ENCODE results near the gene CCDC171. TPM values are rescaled to one million over a fixed set of nuclear protein-coding genes. Genes with fewer than 3 reads are reported as not detected.

CCDC171 gene
- polyA plus RNA-seq, 3 donors: 0.08 to 0.17 (median 0.10) TPM

- H3K27me3 ChIP-seq (ENCODE audit: control insufficient read depth in 2 of 2, insufficient read depth in 2 of 2, low read length in 2 of 2): no peaks in the 10 kb centered on the region
- H3K79me2 ChIP-seq (ENCODE audit: insufficient read depth, low read length): no peaks in the 10 kb centered on the region
- Mint-ChIP-seq H3K27me3 (ENCODE audit: low read depth in 3 of 3) (peaks cover 0 to 2% (median 0%) of the 10 kb centered on the region in 3 donors), H3K36me3 (no peaks in the 10 kb centered on the region), H3K4me1 (no peaks in the 10 kb centered on the region), H3K9me3 (peaks cover 0 to 3% (median 2%) of the 10 kb centered on the region in 7 donors), H3K4me3 (no peak overlapping the region), H3K27ac (no peak overlapping the region)
- no peaks in the 10 kb centered on the region for H3K36me3 ChIP-seq (replicated peaks in 1 of 2; ENCODE audit: control insufficient read depth in 1 of 2, insufficient read depth in 2 of 2, low read length in 2 of 2)
- DNase-seq: no peak
- no peak overlapping the region for H3K9ac ChIP-seq (ENCODE audit: insufficient read depth, low read length, poor library complexity, severe bottlenecking)
- H3K4me3 ChIP-seq (replicated peaks in 1 of 3; ENCODE audit: low read depth in 2 of 3, low read length in 3 of 3): no peak overlapping the region
- intact Hi-C loops (cut with micrococcal nuclease): no loop called here
- no peak overlapping the region for H2AFZ ChIP-seq (ENCODE audit: insufficient read depth, low read depth, low read length, poor library complexity, severe bottlenecking)
- H4K20me1 ChIP-seq (ENCODE audit: insufficient read depth, low read length): no peaks in the 10 kb centered on the region
- no peak overlapping the region for H3K4me2 ChIP-seq (replicated peaks; ENCODE audit: extremely low read depth, low read length, poor library complexity, severe bottlenecking)
- H3K27ac ChIP-seq (ENCODE audit: low read depth in 1 of 2, low read length in 2 of 2): no peak overlapping the region
- H3K4me1 ChIP-seq (ENCODE audit: control insufficient read depth in 1 of 2, insufficient read depth in 2 of 2, low read length in 2 of 2): no peaks in the 10 kb centered on the region
- H3K9me3 ChIP-seq (replicated peaks in 1 of 2; ENCODE audit: control insufficient read depth in 1 of 2, insufficient read depth in 1 of 2, low read length in 2 of 2): no peaks in the 10 kb centered on the region
- no peak for TF ChIP-seq CTCF (IDR thresholded peaks at IDR 0.05)
- no CpG with 5 or more reads among the region's 1 CpG for WGBS (ENCODE audit: insufficient coverage)
Observed at GRCh38 chr9:15738011-15738410, 185.2 kb downstream of the CCDC171 start.

GRCh38 chr9:15741015-15741414 lies 188.2 kb downstream of the CCDC171 start:
- H2AFZ ChIP-seq (ENCODE audit: insufficient read depth, low read depth, low read length, poor library complexity, severe bottlenecking): no peak overlapping the region
- no peak for DNase-seq
- no peaks in the 10 kb centered on the region for H3K79me2 ChIP-seq (ENCODE audit: insufficient read depth, low read length)
- H3K4me1 ChIP-seq (ENCODE audit: control insufficient read depth in 1 of 2, insufficient read depth in 2 of 2, low read length in 2 of 2): no peaks in the 10 kb centered on the region
- Mint-ChIP-seq H3K4me3 (no peak overlapping the region), H3K27me3 (ENCODE audit: low read depth in 3 of 3) (peaks cover 0 to 2% (median 0%) of the 10 kb centered on the region in 3 donors), H3K4me1 (no peaks in the 10 kb centered on the region), H3K27ac (no peak overlapping the region), H3K9me3 (peaks cover 0 to 6% (median 2%) of the 10 kb centered on the region in 7 donors), H3K36me3 (peaks cover 0 to 3% of the 10 kb centered on the region in 2 donors)
- H4K20me1 ChIP-seq (ENCODE audit: insufficient read depth, low read length): no peaks in the 10 kb centered on the region
- no peaks in the 10 kb centered on the region for H3K27me3 ChIP-seq (ENCODE audit: control insufficient read depth in 2 of 2, insufficient read depth in 2 of 2, low read length in 2 of 2)
- H3K27ac ChIP-seq (ENCODE audit: low read depth in 1 of 2, low read length in 2 of 2): no peak overlapping the region
- no peak overlapping the region for H3K4me2 ChIP-seq (replicated peaks; ENCODE audit: extremely low read depth, low read length, poor library complexity, severe bottlenecking)
- intact Hi-C loops (cut with micrococcal nuclease): no loop called here
- no peak for TF ChIP-seq CTCF (IDR thresholded peaks at IDR 0.05)
- no peaks in the 10 kb centered on the region for H3K9me3 ChIP-seq (replicated peaks in 1 of 2; ENCODE audit: control insufficient read depth in 1 of 2, insufficient read depth in 1 of 2, low read length in 2 of 2)
- H3K36me3 ChIP-seq (replicated peaks in 1 of 2; ENCODE audit: control insufficient read depth in 1 of 2, insufficient read depth in 2 of 2, low read length in 2 of 2): no peaks in the 10 kb centered on the region
- no peak overlapping the region for H3K4me3 ChIP-seq (replicated peaks in 1 of 3; ENCODE audit: low read depth in 2 of 3, low read length in 3 of 3)
- WGBS (ENCODE audit: insufficient coverage): no CpG with 5 or more reads among the region's 2 CpGs
- H3K9ac ChIP-seq (ENCODE audit: insufficient read depth, low read length, poor library complexity, severe bottlenecking): no peak overlapping the region

Data from CD14-positive monocyte (primary cell).